Airway epithelial cell (primary cell): ENCODE data around the gene NECTIN1. TPM values are rescaled to one million over a fixed set of nuclear protein-coding genes. Genes with fewer than 3 reads are reported as not detected.

Experiments
- total RNA-seq: library from RNA; depleted of rRNA; stranded (reverse); fragments of >200 nt; gene quantifications from 2 replicates; pipeline ENCODE4 v1.2.3, GENCODE V29; 2015

The NECTIN1 gene
- 112 and 157 TPM in 2 replicates for total RNA-seq

GRCh38 chr11:119728651-119729580 is at the start of gene NECTIN1:
Gene NECTIN1, minus strand, starts transcription at chr11:119729200. Its CDS starts 647 bp downstream, at chr11:119728553.

